Rectal smooth muscle tissue (tissue), 1 donor: Measurements from ENCODE around the gene SLC34A2.

Experiments used
- H3K27ac ChIP-seq: one replicate; pipeline ENCODE4 v1.7.0; 2013; ENCODE audit warnings: low read depth, low read length, inconsistent platforms
- H3K27me3 ChIP-seq: one replicate; pipeline ENCODE4 v1.7.0; 2013; ENCODE audit warnings: low read length; ENCODE audit not compliant: control insufficient read depth, insufficient read depth
- H3K36me3 ChIP-seq: one replicate; pipeline ENCODE4 v1.7.0; 2013; ENCODE audit warnings: low read length; ENCODE audit not compliant: control insufficient read depth, insufficient read depth
- H3K4me1 ChIP-seq: one replicate; pipeline ENCODE4 v1.7.0; 2013; ENCODE audit warnings: low read length; ENCODE audit not compliant: control insufficient read depth, insufficient read depth
- H3K4me3 ChIP-seq: one replicate; pipeline ENCODE4 v1.7.0; 2013; ENCODE audit warnings: low read length
- H3K9ac ChIP-seq: one replicate; pipeline ENCODE4 v1.7.0; 2013; ENCODE audit warnings: low read length

Gene SLC34A2

GRCh38 chr4:25667931-25668557, 12.4 kb downstream of the SLC34A2 start:
- H3K4me1 ChIP-seq, result no peaks in the 10 kb centered on the region
- H3K4me3 ChIP-seq, result no peak overlapping the region
- H3K9ac ChIP-seq, result no peak overlapping the region
- no peaks in the 10 kb centered on the region for H3K27me3 ChIP-seq
- no peaks in the 10 kb centered on the region for H3K36me3 ChIP-seq
- no peak overlapping the region for H3K27ac ChIP-seq

GRCh38 chr4:25670991-25671390, 15.3 kb downstream of the SLC34A2 start:
- Histone ChIP-seq H3K36me3 (no peaks in the 10 kb centered on the region), H3K27ac (no peak overlapping the region), H3K4me3 (no peak overlapping the region), H3K9ac (no peak overlapping the region), H3K4me1 (no peaks in the 10 kb centered on the region), H3K27me3 (no peaks in the 10 kb centered on the region)

GRCh38 chr4:25672756-25673155, 17.1 kb downstream of the SLC34A2 start:
- Histone ChIP-seq H3K36me3 (no peaks in the 10 kb centered on the region), H3K27me3 (no peaks in the 10 kb centered on the region), H3K4me3 (no peak overlapping the region), H3K9ac (no peak overlapping the region), H3K27ac (no peak overlapping the region), H3K4me1 (no peaks in the 10 kb centered on the region)

GRCh38 chr4:25674386-25674785, 18.7 kb downstream of the SLC34A2 start:
- Histone ChIP-seq H3K27ac (no peak overlapping the region), H3K27me3 (no peaks in the 10 kb centered on the region), H3K9ac (no peak overlapping the region), H3K4me1 (no peaks in the 10 kb centered on the region), H3K36me3 (no peaks in the 10 kb centered on the region), H3K4me3 (no peak overlapping the region)

GRCh38 chr4:25676221-25676620, 20.6 kb downstream of the SLC34A2 start:
- H3K9ac ChIP-seq, result no peak overlapping the region
- no peak overlapping the region for H3K27ac ChIP-seq
- H3K27me3 ChIP-seq, result no peaks in the 10 kb centered on the region
- H3K4me1 ChIP-seq, result no peaks in the 10 kb centered on the region
- H3K4me3 ChIP-seq, result no peak overlapping the region
- no peaks in the 10 kb centered on the region for H3K36me3 ChIP-seq

- no peaks in the 10 kb centered on the region for H3K36me3 ChIP-seq
- H3K4me3 ChIP-seq, result no peak overlapping the region
- H3K9ac ChIP-seq, result no peak overlapping the region
- no peak overlapping the region for H3K27ac ChIP-seq
- H3K4me1 ChIP-seq, result no peaks in the 10 kb centered on the region
- H3K27me3 ChIP-seq, result no peaks in the 10 kb centered on the region
Measured at GRCh38 chr4:25677157-25677556, 21.5 kb downstream of the SLC34A2 start.

GRCh38 chr4:25677943-25678342, 22.3 kb downstream of the SLC34A2 start:
- H3K4me1 ChIP-seq, result no peaks in the 10 kb centered on the region
- no peak overlapping the region for H3K27ac ChIP-seq
- no peaks in the 10 kb centered on the region for H3K27me3 ChIP-seq

GRCh38 chr4:25687773-25688172, 32.1 kb downstream of the SLC34A2 start:
- Histone ChIP-seq H3K27ac (no peak overlapping the region), H3K4me1 (no peaks in the 10 kb centered on the region), H3K27me3 (no peaks in the 10 kb centered on the region), H3K4me3 (no peak overlapping the region), H3K9ac (no peak overlapping the region), H3K36me3 (no peaks in the 10 kb centered on the region)

More at GRCh38 chr4:25677943-25678342, 22.3 kb downstream of the SLC34A2 start:
- Histone ChIP-seq H3K9ac (no peak overlapping the region), H3K36me3 (no peaks in the 10 kb centered on the region), H3K4me3 (no peak overlapping the region)

- no peaks in the 10 kb centered on the region for H3K4me1 ChIP-seq
- H3K4me3 ChIP-seq, result no peak overlapping the region
- no peaks in the 10 kb centered on the region for H3K36me3 ChIP-seq
- H3K27me3 ChIP-seq, result no peaks in the 10 kb centered on the region
- no peak overlapping the region for H3K9ac ChIP-seq
- no peak overlapping the region for H3K27ac ChIP-seq
Measured at GRCh38 chr4:25694466-25694865, 38.8 kb downstream of the SLC34A2 start.

- no peak overlapping the region for H3K27ac ChIP-seq
- no peak overlapping the region for H3K9ac ChIP-seq
- H3K27me3 ChIP-seq, result no peaks in the 10 kb centered on the region
- no peaks in the 10 kb centered on the region for H3K36me3 ChIP-seq
- no peaks in the 10 kb centered on the region for H3K4me1 ChIP-seq
- no peak overlapping the region for H3K4me3 ChIP-seq
Measured at GRCh38 chr4:25696409-25696808, 40.8 kb downstream of the SLC34A2 start.

- H3K27ac ChIP-seq, result no peak overlapping the region
- H3K27me3 ChIP-seq, result no peaks in the 10 kb centered on the region
- no peak overlapping the region for H3K9ac ChIP-seq
- H3K36me3 ChIP-seq, result no peaks in the 10 kb centered on the region
- no peaks in the 10 kb centered on the region for H3K4me1 ChIP-seq
- no peak overlapping the region for H3K4me3 ChIP-seq
Measured at GRCh38 chr4:25697516-25697915, 41.9 kb downstream of the SLC34A2 start.

- no peaks in the 10 kb centered on the region for H3K4me1 ChIP-seq
- H3K9ac ChIP-seq, result no peak overlapping the region
- no peak overlapping the region for H3K27ac ChIP-seq
- no peaks in the 10 kb centered on the region for H3K27me3 ChIP-seq
- no peak overlapping the region for H3K4me3 ChIP-seq
- no peaks in the 10 kb centered on the region for H3K36me3 ChIP-seq
Measured at GRCh38 chr4:25700661-25701060, 45.0 kb downstream of the SLC34A2 start.

GRCh38 chr4:25702848-25703247, 47.2 kb downstream of the SLC34A2 start:
- Histone ChIP-seq H3K4me1 (no peaks in the 10 kb centered on the region), H3K4me3 (no peak overlapping the region), H3K27me3 (no peaks in the 10 kb centered on the region), H3K36me3 (no peaks in the 10 kb centered on the region), H3K27ac (no peak overlapping the region), H3K9ac (no peak overlapping the region)
